Measurements from ENCODE around the gene EPG5.

- TF ChIP-seq CTCF (IDR thresholded peaks at IDR 0.05; ENCODE audit: insufficient read depth, low read length) = no peak
- no peak for TF ChIP-seq POLR2AphosphoS5 (IDR thresholded peaks at IDR 0.05; ENCODE audit: low read depth)
Measured at GRCh38 chr18:45938488-45938935, 28.6 kb downstream of the EPG5 start.
